Chondrocyte (in vitro differentiated cells): ENCODE measurements around the gene ANO2. TPM values are rescaled to one million over a fixed set of nuclear protein-coding genes. Genes with fewer than 3 reads are reported as not detected.

Experiments
- DNase-seq: peaks from one replicate; pipeline ENCODE4 v3.0.0; 2021; ENCODE audit warnings: mixed read lengths, low spot score
- H3K27ac Mint-ChIP-seq: one replicate; pipeline ENCODE4 v1.8.0; 2021; ENCODE audit warnings: mild to moderate bottlenecking, moderate library complexity, mixed read lengths; ENCODE audit not compliant: unreplicated experiment
- H3K27me3 Mint-ChIP-seq: 2 replicates; pipeline ENCODE4 v1.8.0; 2021; ENCODE audit warnings: low read depth, mixed read lengths
- H3K36me3 Mint-ChIP-seq: 2 replicates; pipeline ENCODE4 v1.8.0; 2021; ENCODE audit warnings: low read depth, mixed read lengths
- H3K4me1 Mint-ChIP-seq: 2 replicates; pipeline ENCODE4 v1.8.0; 2021; ENCODE audit warnings: low read depth, mild to moderate bottlenecking, mixed read lengths
- H3K4me3 Mint-ChIP-seq: one replicate; pipeline ENCODE4 v1.8.0; 2021; ENCODE audit warnings: mild to moderate bottlenecking, moderate library complexity, mixed read lengths; ENCODE audit not compliant: unreplicated experiment
- H3K9me3 Mint-ChIP-seq: 2 replicates; pipeline ENCODE4 v1.8.0; 2021; ENCODE audit warnings: low read depth, mixed read lengths
- CTCF ChIP-seq: fragments of 200-600 bp; sonication (generic); IDR thresholded peaks from 2 replicates; pipeline ENCODE4 v1.5.0; 2021; ENCODE audit warnings: antibody characterized with exemption, mild to moderate bottlenecking, moderate library complexity
- total RNA-seq: library from RNA; stranded (reverse); gene quantifications from 3 replicates; pipeline ENCODE4 v1.2.1, GENCODE V29; 2021

ANO2 gene
- total RNA-seq, 1 donor from 2014 or later: 0.47 TPM

GRCh38 chr12:5768171-5768570, 176.9 kb downstream of the ANO2 start:
- H3K36me3 Mint-ChIP-seq: no peaks in the 10 kb centered on the region
- peaks cover 15% of the 10 kb centered on the region for H3K4me1 Mint-ChIP-seq
- H3K4me3 Mint-ChIP-seq: no peak overlapping the region
- no peak for DNase-seq
- H3K9me3 Mint-ChIP-seq: no peaks in the 10 kb centered on the region
- TF ChIP-seq CTCF: no peak
- peak overlapping the region; percentile 58 for H3K27ac Mint-ChIP-seq
- H3K27me3 Mint-ChIP-seq: peaks cover 11% of the 10 kb centered on the region

- no peak overlapping the region for H3K27ac Mint-ChIP-seq
- peaks cover 16% of the 10 kb centered on the region for H3K9me3 Mint-ChIP-seq
- DNase-seq: no peak
- no peak overlapping the region for H3K4me3 Mint-ChIP-seq
- peaks cover 29% of the 10 kb centered on the region for H3K27me3 Mint-ChIP-seq
- no peaks in the 10 kb centered on the region for H3K4me1 Mint-ChIP-seq
- TF ChIP-seq CTCF: no peak
- peaks cover 2% of the 10 kb centered on the region for H3K36me3 Mint-ChIP-seq
These were observed 186.7 kb downstream of the ANO2 start for GRCh38 chr12:5758347-5758746.

GRCh38 chr12:5756338-5756842, 188.7 kb downstream of the ANO2 start:
- peaks cover 16% of the 10 kb centered on the region for H3K9me3 Mint-ChIP-seq
- H3K4me3 Mint-ChIP-seq: no peak overlapping the region
- TF ChIP-seq CTCF: no peak
- no peak for DNase-seq
- no peaks in the 10 kb centered on the region for H3K4me1 Mint-ChIP-seq
- H3K27ac Mint-ChIP-seq: no peak overlapping the region
- H3K27me3 Mint-ChIP-seq: peaks cover 33% of the 10 kb centered on the region
- H3K36me3 Mint-ChIP-seq: peaks cover 2% of the 10 kb centered on the region

GRCh38 chr12:5748027-5748426, 197.0 kb downstream of the ANO2 start:
- Mint-ChIP-seq H3K27ac (no peak overlapping the region), H3K4me1 (no peaks in the 10 kb centered on the region), H3K36me3 (no peaks in the 10 kb centered on the region), H3K27me3 (peaks cover 8% of the 10 kb centered on the region), H3K9me3 (no peaks in the 10 kb centered on the region), H3K4me3 (no peak overlapping the region)
- no peak for DNase-seq
- no peak for TF ChIP-seq CTCF

GRCh38 chr12:5746917-5747316, 198.1 kb downstream of the ANO2 start:
- H3K4me3 Mint-ChIP-seq: no peak overlapping the region
- TF ChIP-seq CTCF: no peak
- no peaks in the 10 kb centered on the region for H3K36me3 Mint-ChIP-seq

More at GRCh38 chr12:5746917-5747316, 198.1 kb downstream of the ANO2 start:
- no peaks in the 10 kb centered on the region for H3K4me1 Mint-ChIP-seq
- no peaks in the 10 kb centered on the region for H3K9me3 Mint-ChIP-seq
- H3K27me3 Mint-ChIP-seq: peaks cover 2% of the 10 kb centered on the region
- no peak overlapping the region for H3K27ac Mint-ChIP-seq
- DNase-seq: no peak
